NCI-H128 (cell line): ENCODE data around the gene DSTYK.
"Not testable (repeated sequence)": the region's sequence is repeated elsewhere in the genome, so short reads cannot be mapped to it uniquely, and the experiment has no call there.

Experiments
- DNase-seq: peaks from one replicate; lab custom pipeline; 2025; ENCODE audit not compliant: unreplicated experiment; lab: John Stamatoyannopoulos, UW

DSTYK gene

DNA sequence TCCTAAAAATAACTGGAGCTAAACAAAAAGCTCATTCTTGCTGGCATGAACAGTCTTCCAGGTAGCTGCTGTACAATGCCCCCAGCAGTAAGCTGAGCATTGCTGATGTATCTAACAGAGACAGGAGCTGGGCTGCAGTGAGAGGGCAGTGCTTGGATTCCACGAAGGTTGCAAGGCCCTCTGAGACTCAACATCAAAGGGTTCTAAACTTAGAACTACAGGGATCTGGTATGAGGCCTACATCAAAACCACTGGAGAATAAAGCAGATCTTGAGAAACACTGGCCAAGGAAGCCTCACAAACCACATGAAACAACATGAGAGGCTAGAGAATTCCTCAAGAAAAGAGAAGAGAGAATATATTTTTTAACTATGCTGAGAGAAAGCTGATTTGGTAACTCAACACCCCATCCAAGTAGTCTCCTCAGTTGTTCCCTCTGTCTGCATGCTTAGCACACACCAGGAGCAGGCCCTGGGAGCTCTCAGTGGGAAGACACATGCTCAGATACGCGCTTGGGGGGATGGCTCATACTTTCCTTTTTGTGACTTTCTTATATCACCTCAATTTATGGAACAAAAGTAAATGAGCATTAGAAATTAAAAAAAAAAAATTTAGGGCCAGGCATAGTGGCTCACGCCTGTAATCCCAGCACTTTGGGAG lies 27.7 kb downstream of the DSTYK start:
- DNase-seq, result no peak

DNA sequence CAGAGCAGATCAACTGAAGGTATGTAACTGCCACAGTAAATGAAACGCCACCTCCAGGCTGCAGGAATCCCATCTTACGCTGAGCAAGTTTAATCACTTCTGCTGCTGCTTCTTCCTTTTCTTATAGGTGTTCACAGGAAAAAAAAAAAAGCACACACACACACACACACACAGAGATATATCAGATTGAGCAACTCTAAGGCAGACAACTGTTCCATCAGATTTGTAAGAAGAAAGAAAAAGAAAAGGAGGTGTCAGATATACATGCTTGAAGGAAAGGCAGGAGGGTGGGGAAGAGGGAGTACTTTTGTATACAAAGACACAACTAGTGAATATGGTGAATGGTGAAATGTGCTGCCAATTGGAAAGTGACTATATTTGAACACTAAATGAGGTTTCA lies 28.6 kb downstream of the DSTYK start:
- DNase-seq, result no peak

DNA sequence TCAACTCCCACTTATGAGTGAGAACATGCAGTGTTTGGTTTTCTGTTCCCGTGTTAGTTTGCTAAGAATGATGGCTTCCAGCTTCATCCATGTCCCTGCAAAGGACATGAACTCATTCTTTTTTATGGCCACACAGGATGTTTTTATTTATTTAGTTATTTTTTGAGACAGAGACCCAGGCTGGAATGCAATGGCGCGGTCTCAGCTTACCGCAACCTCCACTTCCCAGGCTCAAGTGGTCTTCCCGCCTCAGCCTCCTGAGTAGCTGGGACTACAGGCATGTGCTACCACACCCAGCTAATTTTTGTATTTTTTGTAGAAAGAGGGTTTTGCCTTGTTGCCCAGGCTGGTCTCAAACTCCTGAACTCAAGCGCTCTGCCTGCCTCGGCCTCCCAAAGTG lies 31.2 kb downstream of the DSTYK start:
- DNase-seq, result not testable (repeated sequence)

DNA sequence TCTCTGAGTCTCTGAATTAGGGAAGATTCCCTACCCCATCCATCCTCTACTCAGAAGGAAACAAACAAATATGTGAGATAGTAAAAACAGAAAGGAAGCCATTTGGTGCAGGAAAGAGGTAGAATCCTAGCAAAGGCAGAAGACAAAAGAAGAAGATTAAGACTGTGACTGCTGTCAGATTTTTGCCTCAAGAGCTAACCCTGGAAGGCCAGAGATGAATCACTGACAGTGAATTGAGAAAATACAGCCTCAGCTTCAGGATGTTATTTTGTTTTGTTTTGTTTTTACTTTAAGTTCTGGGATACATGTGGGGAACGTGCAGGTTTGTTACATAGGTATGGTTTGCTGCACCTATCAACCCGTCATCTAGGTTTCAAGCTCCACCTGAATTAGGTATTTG lies 31.7 kb downstream of the DSTYK start:
- DNase-seq, result no peak

DNA sequence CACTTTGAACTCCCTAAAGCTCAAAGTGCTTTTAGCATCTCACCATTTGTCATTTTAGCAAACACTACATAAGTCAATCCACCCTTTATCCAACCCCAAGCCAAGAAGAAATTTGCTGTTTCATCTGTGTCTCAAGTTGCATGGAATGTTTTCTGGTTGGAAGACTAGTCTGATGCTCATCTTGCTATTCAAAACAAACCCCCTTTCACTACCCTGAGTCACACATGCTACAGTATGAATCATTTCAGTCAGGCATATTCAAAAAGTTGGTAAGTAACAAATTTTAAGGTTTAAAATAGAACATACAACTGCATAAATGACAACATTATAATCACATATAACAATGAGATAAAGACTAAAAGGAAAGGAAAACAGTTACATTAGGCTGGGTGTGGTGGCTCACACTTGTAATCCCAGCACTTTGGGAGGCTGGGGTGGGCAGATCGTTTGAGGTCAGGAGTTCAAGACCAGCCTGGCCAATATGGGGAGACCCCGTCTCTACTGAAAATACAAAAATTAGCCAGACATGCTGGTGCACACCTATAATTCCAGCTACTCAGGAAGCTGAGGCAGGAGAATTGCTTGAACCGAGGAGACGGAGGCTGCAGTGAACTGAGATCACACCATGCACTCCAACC lies 38.7 kb downstream of the DSTYK start:
- no peak for DNase-seq

DNA sequence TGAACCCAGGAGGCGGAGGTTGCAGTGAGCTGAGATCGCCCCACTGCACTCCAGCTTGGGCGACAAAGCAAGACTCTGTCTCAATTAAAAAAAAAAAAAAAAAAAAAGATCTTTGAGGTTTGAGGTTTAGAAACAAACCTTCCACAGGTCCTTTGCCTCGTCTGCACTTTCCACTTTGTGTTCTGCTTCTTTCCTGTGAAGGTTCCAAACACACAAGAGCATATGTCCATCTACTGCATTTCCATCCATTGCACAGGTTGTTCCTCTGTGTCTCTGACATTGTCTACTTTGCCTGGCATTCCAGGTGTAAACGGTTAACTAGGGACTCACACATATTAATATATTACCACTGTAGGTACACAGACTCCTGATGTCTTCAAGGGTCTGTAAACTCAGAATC lies 40.1 kb downstream of the DSTYK start:
- no peak for DNase-seq

DNA sequence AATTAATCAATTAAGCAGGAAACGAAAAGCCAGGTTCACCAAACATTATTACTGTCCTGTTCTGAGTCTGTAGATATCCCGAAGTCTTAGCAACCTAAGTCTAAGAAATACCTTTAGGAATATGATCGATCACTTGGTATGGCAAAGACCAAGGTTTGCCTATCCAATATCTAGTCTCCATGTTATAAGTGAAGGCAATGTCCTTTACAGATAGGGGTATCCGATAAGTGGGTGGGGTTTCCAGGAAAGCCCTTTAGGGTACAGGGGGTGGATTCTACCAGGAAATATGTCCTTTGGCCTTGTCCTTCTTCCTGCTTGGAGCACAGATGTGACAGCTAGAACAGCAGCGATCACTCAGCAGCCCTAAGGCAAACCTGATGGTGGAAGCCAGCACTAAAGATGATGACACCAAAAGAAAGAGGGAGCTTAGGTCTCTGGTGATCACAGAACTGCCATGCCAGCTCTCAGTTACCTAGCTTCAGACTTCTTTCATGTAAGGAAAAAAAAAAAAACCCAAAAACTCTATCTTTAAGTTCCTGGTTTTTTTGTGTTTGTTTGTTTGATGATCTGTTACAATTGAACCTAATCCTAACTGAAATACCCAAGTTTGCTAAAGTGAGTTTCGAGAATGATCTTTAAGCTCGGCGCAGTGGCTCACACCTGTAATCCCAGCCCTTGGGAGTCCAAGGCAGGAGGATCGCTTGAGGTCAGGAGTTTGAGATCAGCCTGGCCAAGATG lies 40.8 kb downstream of the DSTYK start:
- DNase-seq, result no peak

DNA sequence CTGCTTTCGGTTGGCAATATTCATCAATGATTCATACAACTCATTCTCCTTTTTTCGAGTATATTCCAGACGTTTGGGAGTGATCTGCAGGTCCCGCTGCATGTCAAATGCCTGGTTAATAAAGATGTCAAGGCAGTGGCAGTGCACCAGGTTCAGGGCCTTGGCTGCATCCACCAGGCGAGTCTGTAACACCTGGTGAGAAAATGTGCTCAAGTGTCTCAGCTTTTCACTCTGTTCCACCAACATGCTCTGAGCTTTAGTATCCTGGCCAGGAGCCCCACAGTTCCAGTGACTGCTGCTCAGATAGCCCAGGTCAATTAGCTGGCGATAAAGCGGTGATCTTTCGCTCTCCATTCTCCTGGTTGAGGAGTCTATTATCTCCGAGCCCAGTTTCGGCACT lies 42.3 kb downstream of the DSTYK start:
- DNase-seq, result no peak

DNA sequence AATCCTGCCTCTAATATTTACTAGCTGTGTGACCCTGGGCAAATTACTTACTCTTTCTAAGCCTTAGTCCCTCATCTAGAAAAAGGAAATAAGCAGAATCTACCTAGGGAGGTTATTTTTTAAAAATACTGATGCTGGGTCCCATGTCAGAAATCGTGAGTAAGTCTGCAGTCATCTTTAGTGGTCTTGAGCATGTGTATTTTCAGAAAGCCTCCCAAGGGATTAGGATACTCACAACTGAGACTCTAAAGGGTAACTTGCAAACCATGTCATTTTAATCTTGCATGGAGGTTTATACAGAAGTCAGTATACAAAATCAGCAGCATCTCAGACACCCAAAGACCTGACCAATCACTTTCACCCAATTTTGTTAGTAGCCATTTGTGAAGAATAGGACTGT lies 43.2 kb downstream of the DSTYK start:
- DNase-seq, result no peak

DNA sequence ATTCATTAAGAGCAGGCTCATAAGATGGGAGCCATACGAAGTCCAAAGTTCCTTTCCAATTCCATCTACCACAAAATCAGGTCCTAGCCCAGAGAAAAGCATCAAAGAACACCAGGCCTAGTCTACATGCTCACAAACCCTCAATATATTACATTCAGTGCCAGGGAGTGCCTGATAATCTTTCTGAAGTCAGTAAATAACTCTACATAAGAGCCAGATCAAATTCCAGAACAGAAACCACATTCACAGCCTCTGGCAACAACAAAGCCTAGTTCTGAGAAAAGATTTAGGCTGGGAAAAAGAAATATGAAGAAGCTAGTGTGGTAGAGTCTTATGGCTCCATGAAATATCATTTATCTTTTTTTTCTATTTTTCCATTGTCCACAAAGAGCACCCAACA lies 49.2 kb downstream of the DSTYK start:
- no peak for DNase-seq

DNA sequence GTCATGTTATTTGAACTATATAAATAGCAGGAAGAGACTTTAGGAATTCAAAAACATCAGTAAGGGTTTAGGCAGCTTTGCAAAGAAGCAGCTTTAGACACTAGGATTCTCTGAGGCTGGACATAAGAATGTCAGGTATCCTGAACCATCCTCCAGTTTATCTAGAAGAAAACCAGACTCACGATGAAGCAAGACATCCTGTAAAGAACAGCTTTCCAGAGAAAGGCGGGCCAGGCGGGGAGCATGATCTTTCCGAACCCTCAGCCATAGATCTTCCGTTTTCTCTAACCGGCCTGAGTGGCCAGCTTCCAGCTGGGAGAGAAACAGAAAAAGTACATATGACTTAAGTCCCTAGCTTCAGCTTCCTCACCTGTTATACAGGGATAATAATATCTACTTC lies 50.4 kb downstream of the DSTYK start:
- DNase-seq, result no peak

DNA sequence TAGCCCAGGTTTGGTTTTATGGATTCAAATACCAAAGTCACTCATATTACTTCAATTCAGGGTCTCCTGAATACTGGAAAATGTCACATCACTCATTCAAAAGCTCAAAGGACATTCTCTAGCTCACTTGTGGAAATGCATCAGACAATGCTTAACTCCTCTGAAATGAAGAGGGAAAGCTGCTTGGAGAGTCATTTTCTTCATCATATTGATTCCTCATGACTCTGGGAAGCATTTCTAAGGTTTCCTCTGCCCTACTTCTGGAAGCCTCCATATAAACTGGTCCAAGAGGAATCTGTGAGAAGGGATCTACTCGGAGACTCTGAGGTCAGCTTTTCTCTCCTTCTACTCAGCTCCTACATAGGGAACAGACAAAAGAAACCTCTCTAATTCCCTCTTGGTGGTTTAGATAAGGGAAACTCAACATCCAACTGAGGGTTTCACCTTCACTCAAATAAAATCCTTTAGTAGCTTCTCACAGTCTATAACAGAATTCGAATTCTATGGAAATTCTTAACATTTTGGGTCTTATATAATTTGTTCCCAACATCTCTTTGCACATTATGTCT lies 53.4 kb downstream of the DSTYK start:
- no peak for DNase-seq

DNA sequence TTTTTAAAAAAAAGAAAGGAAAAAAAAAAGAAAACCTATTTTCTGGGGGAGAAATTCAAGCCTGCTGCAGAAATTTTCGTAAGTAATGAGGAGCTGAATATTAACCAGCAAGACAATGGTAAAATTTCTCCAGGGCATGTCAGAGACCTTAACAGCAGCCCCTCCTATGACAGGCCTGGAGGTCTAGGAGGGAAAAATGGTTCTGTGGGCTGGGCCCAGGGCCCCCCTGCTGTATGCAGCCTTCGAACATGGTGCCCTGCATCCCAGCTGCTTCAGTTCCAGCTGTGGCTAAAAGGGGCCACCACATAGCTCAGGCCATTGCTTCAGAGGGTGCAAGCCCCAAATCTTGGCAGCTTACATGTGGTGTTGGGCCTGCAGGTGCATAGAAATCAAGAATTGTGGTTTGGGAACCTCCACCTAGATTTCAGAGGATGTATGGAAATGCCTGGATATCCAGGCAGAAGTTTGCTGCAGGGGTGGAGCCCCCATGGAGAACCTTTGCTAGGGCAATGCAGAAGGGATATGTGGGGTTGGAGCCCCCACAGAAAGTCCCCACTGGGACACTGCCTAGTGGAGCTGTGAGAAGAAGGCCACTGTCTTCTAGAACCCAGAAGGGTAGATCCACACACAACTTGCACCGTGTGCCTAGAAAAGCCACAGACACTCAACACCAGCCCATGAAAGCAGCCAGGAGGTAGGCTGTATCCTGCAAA lies 55.7 kb downstream of the DSTYK start:
- not testable (repeated sequence) for DNase-seq

DNA sequence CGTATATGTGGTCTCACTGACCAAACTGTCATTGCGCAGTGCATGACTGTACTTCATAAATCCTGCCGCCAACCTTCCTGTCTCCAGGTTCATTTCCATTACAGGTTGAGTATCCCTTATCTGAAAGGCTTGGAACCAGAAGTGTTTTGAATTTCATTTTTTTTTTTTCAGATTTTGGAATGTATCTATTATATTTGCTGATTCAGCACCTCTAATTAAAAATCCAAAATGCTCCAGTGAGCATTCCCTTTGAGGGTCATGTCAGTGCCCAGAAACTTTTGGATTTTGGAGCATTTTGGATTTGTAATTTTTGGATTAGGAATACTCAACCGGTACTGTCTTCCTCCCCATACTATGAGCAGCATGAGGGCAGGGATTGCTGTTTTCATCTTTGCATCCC lies 59.0 kb downstream of the DSTYK start:
- no peak for DNase-seq

DNA sequence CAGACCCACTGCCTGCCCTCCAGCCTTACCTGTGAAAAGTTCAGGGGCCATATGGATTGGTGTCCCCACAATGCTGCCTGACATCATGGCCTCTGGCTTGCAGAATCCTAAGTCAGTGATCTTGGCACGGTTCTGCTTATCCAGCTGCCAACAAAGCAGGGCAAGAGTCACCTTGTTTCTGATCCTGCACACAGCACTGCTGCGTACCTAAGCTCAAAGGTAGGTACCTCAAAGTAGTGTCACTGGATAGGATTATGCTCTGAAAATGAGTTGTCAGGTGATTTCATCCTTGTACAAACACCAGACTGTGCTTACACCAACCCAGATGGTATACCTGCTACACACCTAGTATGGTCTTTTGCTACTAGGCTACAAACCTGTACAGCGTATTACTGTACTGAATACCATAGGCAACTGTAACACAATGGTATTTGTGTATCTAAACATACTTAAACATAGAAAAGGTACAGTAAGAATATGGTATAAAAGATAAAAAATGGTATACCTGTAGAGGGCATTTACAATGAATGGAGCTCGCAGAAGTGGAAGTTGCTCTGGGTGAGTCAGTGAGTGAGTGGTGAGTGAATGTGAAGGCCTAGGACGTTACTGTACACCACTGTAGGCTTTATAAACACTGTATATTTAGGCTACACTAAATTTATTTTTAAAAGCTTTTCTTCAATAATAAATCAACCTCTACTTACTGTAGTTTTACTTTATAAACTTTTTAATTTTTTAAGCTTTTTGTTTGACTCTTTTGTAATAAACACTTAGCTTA lies 60.7 kb downstream of the DSTYK start:
- DNase-seq, result no peak

DNA sequence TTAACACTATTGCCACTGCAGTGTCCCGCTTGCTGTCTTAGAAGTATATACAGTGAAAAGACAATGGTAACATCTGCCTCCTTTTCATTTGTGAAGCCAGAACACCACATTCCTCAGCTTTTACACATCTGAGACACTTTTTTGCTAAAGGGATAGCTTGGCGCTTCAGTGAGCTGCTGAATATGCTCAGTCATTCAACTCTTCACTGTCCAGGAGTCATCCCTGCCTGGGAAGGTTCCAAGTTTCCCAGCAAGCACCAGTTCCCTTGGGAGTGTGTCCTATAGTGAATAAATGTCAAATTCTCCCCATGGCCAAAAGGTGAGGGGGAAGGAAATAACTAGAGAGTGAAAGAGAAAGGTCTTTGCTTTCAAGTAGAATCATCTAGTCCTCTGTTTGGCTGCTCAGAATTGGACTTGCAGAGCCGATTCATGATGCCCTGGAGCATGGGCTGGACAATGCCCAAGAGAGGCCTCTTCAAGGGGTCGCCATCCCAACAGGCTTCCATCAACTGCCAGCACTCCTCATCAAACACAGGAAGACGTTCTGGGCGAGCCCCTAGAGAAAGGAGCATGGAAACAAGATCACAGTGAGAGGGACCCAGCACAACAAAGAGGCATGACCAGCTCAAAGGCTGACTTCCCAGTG lies 64.2 kb downstream of the DSTYK start:
- DNase-seq, result no peak

DNA sequence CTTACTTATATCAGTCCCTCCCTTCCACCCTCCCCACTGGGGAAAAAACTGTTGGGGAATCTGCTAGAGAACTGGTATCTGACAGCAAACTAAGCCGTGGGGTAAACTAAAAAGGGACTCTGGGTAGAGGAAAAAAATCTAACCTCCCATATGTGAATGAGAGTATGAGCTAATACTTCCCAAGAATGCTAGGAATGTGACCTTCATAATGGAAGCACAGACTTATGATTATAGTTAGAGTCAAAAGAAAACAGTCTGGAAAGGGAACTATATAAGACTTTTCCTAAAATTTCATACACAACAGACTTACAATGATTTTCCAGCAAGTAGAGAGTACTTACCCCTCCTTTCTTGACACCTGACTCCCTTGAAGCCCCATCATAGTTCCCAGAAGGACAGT lies 66.8 kb downstream of the DSTYK start:
- no peak for DNase-seq

DNA sequence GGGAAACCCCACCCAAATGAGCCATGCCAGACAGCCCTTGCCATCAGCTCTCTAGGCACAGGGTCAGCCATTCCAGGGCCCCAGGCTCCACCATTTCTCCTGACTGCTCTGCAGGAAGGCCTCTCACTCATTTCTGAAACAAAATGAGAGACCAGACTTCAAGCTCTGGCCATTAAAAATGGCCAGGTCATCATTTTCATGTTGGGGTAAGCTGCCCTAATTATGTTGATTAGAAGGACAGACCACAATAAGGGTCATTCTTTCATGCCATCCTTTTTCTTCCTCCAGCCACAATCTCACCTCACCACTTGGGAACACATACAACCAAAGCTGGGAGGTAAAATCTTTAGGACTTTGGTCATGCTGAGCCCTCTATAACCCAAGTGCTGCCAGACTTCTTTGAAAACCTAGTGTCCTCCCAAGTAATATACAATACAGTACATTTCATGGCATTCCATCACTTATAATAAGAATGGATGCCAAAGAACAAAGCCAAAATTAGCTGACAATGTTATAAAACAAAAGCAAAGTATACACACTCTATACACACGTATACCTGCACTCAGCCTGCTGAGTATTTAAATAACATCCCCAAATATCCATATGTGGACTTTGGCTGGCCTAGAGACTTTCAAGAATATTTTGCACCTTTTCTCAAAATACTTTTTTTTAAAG lies 67.3 kb downstream of the DSTYK start:
- DNase-seq, result no peak

DNA sequence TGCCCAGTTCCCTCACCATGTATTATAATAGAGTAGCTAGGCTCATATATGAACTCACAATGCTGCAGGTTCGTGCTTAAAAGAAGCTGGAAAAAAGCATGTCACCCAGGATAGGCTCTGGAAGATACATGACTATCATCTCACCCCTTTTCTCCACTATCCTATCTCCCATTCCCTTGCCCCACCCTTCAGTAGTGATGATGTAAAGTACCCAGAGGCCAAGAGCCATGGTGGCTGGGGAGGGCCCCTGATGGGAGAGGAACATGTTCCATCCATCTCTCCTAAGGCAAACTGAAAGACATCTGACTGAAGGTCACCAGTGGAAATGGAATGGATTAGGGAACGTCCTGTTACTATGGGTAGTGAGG lies 69.4 kb downstream of the DSTYK start:
- DNase-seq, result no peak
